PFSK-1 (cell line): ENCODE data around the gene ESYT2.

Source experiments
- POLR2AphosphoS5 ChIP-seq: IDR thresholded peaks from 2 replicates; pipeline ENCODE4 v1.6.1; 2012; ENCODE audit warnings: low read depth, mild to moderate bottlenecking, control low read depth, low read length, moderate library complexity
- REST ChIP-seq, 2 experiments: IDR thresholded peaks; 2 replicates each; pipeline versions ENCODE4 v1.6.1 to v1.8.0; 2011 to 2012; ENCODE audit warnings: low read depth in 2 of 2, low read length in 2 of 2, control low read depth in 1 of 2, inconsistent platforms in 1 of 2, mild to moderate bottlenecking in 1 of 2, moderate library complexity in 1 of 2; ENCODE audit not compliant: insufficient read depth in 1 of 2
- TAF1 ChIP-seq: IDR thresholded peaks from 2 replicates; pipeline ENCODE4 v1.6.1; 2012; ENCODE audit warnings: low read length, control low read depth, borderline replicate concordance; ENCODE audit not compliant: insufficient read depth

- TF ChIP-seq REST (IDR thresholded peaks at IDR 0.05; ENCODE audit: insufficient read depth in 1 of 2, low read depth in 2 of 2, low read length in 2 of 2) (no peak), TAF1 (no peak), POLR2AphosphoS5 (no peak)
Observed at GRCh38 chr7:158738841-158739240, 90.5 kb downstream of the ESYT2 start.
